K562 (cell line): ENCODE data around the gene SHISA5. TPM values are rescaled to one million over a fixed set of nuclear protein-coding genes. Genes with fewer than 3 reads are reported as not detected.

Experiments used
- ATAC-seq: fragments of 200-7000 bp; cut with Tn5 transposase; 3 replicates; pipeline ENCODE4 v1.9.1; 2020; ENCODE audit warnings: moderate library complexity
- BruUV-seq: library from RNA; stranded (reverse); fragments of 400-500 nt; replicated peaks from 2 replicates; lab custom pipeline; 2021; lab: Mats Ljungman, UMichigan
- CTCF ChIA-PET: fragments of 300-600 bp; formaldehyde crosslinking; extraction: SDS; loops from one replicate; lab custom pipeline; 2021; ENCODE audit warnings: low intra/inter-chr PET ratio; lab: Yijun Ruan, JAX
- POLR2A ChIA-PET: fragments of 300-600, 350-650 bp; sonication (Branson Sonifier 250); formaldehyde crosslinking; extraction: SDS; loops from one replicate; lab custom pipeline; 2021; ENCODE audit warnings: antibody characterized with exemption, inconsistent platforms; lab: Yijun Ruan, JAX
- DNase-seq, 4 experiments: peaks; one replicate each; pipeline versions ENCODE4 v3.0.0 to v3.0.0-alpha.2; 2011 to 2018; ENCODE audit warnings: low spot score in 3 of 4, mixed read lengths in 3 of 4; ENCODE audit errors: extremely low read depth in 1 of 4
- FAIRE-seq: peaks from 2 replicates; lab custom pipeline; 2011; peaks lifted over from hg19 to GRCh38; lab: Jason Lieb, UNC
- H2AFZ ChIP-seq: 2 replicates; pipeline ENCODE4 v1.6.0; 2011; ENCODE audit warnings: low read depth, low read length, control low read depth, inconsistent platforms
- H3K27ac ChIP-seq: fragments of 200-600 bp; 3 replicates; pipeline ENCODE4 v1.8.0; 2011; ENCODE audit warnings: low read depth, mild to moderate bottlenecking, control low read depth, inconsistent platforms, low read length, moderate library complexity, mixed read lengths; ENCODE audit errors: extremely low read depth
- H3K27me3 ChIP-seq, 2 experiments: fragments of 300-600 bp in 1 of 2; 2 replicates in 1 of 2; 3 replicates in 1 of 2; pipeline versions ENCODE4 v1.6.0 to v1.8.0; 2011; ENCODE audit warnings: inconsistent platforms in 2 of 2, low read length in 2 of 2, mild to moderate bottlenecking in 1 of 2, mixed read lengths in 1 of 2, moderate library complexity in 1 of 2; ENCODE audit not compliant: control insufficient read depth in 2 of 2, insufficient read depth in 2 of 2
- H3K36me3 ChIP-seq: fragments of 300-600 bp; 3 replicates; pipeline ENCODE4 v1.8.0; 2011; ENCODE audit warnings: mild to moderate bottlenecking, low read length, inconsistent platforms; ENCODE audit not compliant: control insufficient read depth, insufficient read depth
- H3K4me1 ChIP-seq, 2 experiments: fragments of 200-600 bp in 1 of 2; replicated peaks in 1 of 2; 2 replicates in 1 of 2; 3 replicates in 1 of 2; pipeline versions ENCODE4 v1.5.1 to v1.8.0; 2011; ENCODE audit warnings: inconsistent platforms in 2 of 2, low read length in 2 of 2, mild to moderate bottlenecking in 1 of 2, mixed read lengths in 1 of 2, moderate library complexity in 1 of 2; ENCODE audit not compliant: control insufficient read depth in 2 of 2, insufficient read depth in 2 of 2
- H3K4me2 ChIP-seq: 2 replicates; pipeline ENCODE4 v1.6.1; 2011; ENCODE audit warnings: low read length, control low read depth, inconsistent platforms, mixed read lengths; ENCODE audit not compliant: insufficient read depth
- H3K4me3 ChIP-seq: fragments of 200-600 bp; sonication (generic), shearing (Covaris generic); 2 replicates; pipeline ENCODE4 v1.5.1; 2016; ENCODE audit warnings: control low read depth, inconsistent platforms
- H3K79me2 ChIP-seq: fragments of 200-600 bp; 3 replicates; pipeline ENCODE4 v1.8.0; 2011; ENCODE audit warnings: low read length, inconsistent platforms; ENCODE audit not compliant: control insufficient read depth, insufficient read depth
- H3K9ac ChIP-seq, 2 experiments: 2 replicates each; pipeline versions ENCODE4 v1.6.0 to v1.6.1; 2011; ENCODE audit warnings: low read depth in 2 of 2, low read length in 2 of 2, control low read depth in 1 of 2, inconsistent platforms in 1 of 2, mild to moderate bottlenecking in 1 of 2, mixed read lengths in 1 of 2; ENCODE audit not compliant: insufficient read depth in 1 of 2
- H3K9me1 ChIP-seq: one replicate; pipeline ENCODE4 v1.6.0; 2011; ENCODE audit warnings: inconsistent platforms, mild to moderate bottlenecking, low read length, moderate library complexity; ENCODE audit not compliant: control insufficient read depth, insufficient read depth
- H3K9me3 ChIP-seq: replicated peaks from 2 replicates; pipeline ENCODE4 v1.5.1; 2011; ENCODE audit warnings: low read depth, low read length, inconsistent platforms; ENCODE audit not compliant: control insufficient read depth, insufficient read depth
- H4K20me1 ChIP-seq: replicated peaks from 2 replicates; pipeline ENCODE4 v1.6.1; 2011; ENCODE audit warnings: low read length, inconsistent platforms, mixed read lengths; ENCODE audit not compliant: control insufficient read depth, insufficient read depth
- AFF1 ChIP-seq, 2 experiments: fragments of 450-650 bp; IDR thresholded peaks; 2 replicates each; pipeline ENCODE4 v1.6.1; 2018; ENCODE audit warnings: mild to moderate bottlenecking in 2 of 2, low read depth in 1 of 2; ENCODE audit not compliant: partially characterized antibody in 2 of 2
- ILK ChIP-seq: fragments of 450-650 bp; IDR thresholded peaks from 2 replicates; pipeline ENCODE4 v1.6.1; 2016; ENCODE audit warnings: missing genetic modification characterization, low read depth, mild to moderate bottlenecking, missing compliant biosample characterization, moderate library complexity, borderline replicate concordance
- NFIC ChIP-seq: fragments of 450-650 bp; IDR thresholded peaks from 2 replicates; pipeline ENCODE4 v1.6.1; 2017; ENCODE audit warnings: mild to moderate bottlenecking, inconsistent platforms
- POLR2A ChIP-seq: fragments of 450-650 bp; conservative IDR thresholded peaks from 2 replicates; pipeline ENCODE4 v1.6.1; 2016
- SIRT6 ChIP-seq: IDR thresholded peaks from one replicate; pipeline ENCODE4 v1.6.1; 2012; ENCODE audit warnings: low read depth, mild to moderate bottlenecking, control low read depth, inconsistent platforms, low read length, moderate library complexity
- TAF9B ChIP-seq: fragments of 450-650 bp; IDR thresholded peaks from 2 replicates; pipeline ENCODE4 v1.6.1; 2018; ENCODE audit warnings: mild to moderate bottlenecking; ENCODE audit not compliant: partially characterized antibody
- ZNF3 ChIP-seq: fragments of 250-450 bp; sonication (Bioruptor Pico); IDR thresholded peaks from 2 replicates; pipeline ENCODE4 v1.5.0; 2021; ENCODE audit warnings: mild to moderate bottlenecking, moderate library complexity
- ZNF584 ChIP-seq: fragments of 200-800 bp; sonication (Bioruptor generic); IDR thresholded peaks from 2 replicates; pipeline ENCODE4 v1.6.1; 2016; ENCODE audit warnings: low read depth, mild to moderate bottlenecking, missing genetic modification characterization, missing compliant biosample characterization
- WGBS: fragments of 100-300 bp; shearing (Covaris generic); methylation state at CpG from one replicate; pipeline ENCODE4 v1.1.6; 2016; ENCODE audit warnings: low coverage, mixed read lengths; ENCODE audit not compliant: insufficient coverage; ENCODE audit errors: missing lambda C conversion rate; 5-methylcytosine and 5-hydroxymethylcytosine counted together
- in situ Hi-C: fragments of 300-500 bp; cut with MboI; formaldehyde crosslinking; loops from 4 replicates; pipeline ENCODE4 v1.15.0; 2018; ENCODE audit warnings: inconsistent platforms, mixed read lengths
- intact Hi-C: fragments of 100-400 bp; cut with micrococcal nuclease; formaldehyde crosslinking; loops from 2 replicates; pipeline ENCODE4 v1.14.2; 2022
- polyA plus RNA-seq, 8 experiments: library from polyadenylated mRNA; depleted of rRNA in 4 of 8; stranded (reverse) in 5 of 8; unstranded in 3 of 8; fragments of >200 nt; fragmentation: Nextera tagmentation in 2 of 8; fragmentation: Illumina TruSeq in 1 of 8; extraction: Ambion mirVana in 2 of 8; extraction: Trizol in 1 of 8; gene quantifications; 2 replicates each; pipeline versions ENCODE4 v1.2.1 to v1.2.3, GENCODE V29; 2011 to 2014; ENCODE audit warnings: inconsistent platforms in 1 of 8, missing spikeins in 1 of 8
- total RNA-seq, 7 experiments: library from RNA; depleted of rRNA in 6 of 7; stranded (reverse); fragments of >200 nt in 6 of 7; fragmentation: Illumina TruSeq in 2 of 7; extraction: Trizol in 2 of 7; gene quantifications; 2 replicates each; pipeline versions ENCODE4 v1.2.1 to v1.2.3, GENCODE V29; 2011 to 2021; ENCODE audit warnings: low replicate concordance in 1 of 7

The SHISA5 gene
- total and polyA plus RNA-seq, 9 of the 15 experiments (the other 6 are each of a cell fraction or from before 2014, with no cell fraction given) = 8.4 to 85.8 (median 56.1) TPM

DNA sequence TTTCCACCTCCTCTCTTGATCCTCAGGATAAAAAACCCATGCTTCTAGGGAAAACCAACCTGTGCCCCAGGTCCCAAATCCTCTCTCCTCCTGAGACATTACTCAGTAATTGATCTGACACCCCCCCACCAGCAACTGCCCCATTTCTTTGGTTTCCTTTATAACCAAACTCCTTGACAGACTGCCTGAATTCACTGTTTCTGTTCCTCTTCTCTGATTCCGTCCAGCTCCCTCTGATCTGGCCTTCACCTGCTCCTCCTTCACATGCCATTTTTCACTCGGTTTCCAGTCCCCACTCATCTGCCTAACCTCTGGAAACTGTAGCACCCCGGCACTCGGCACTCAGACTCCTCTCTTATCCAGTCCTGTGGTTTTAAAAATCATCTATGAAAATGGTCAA lies 66.2 kb downstream of the SHISA5 start:
- ChIA-PET POLR2A (no interaction called here), CTCF (no interaction called here)
- Histone ChIP-seq H3K9ac (no peak overlapping the region; a peak in 1 of 4 replicates), H3K4me2 (no peak overlapping the region), H3K79me2 (peaks cover 39% of the 10 kb centered on the region), H3K36me3 (peaks cover 33% of the 10 kb centered on the region; the same call in 2 of the 3 replicates), H3K4me1 (peaks cover 16 to 17% of the 10 kb centered on the region in 2 experiments; a peak in 4 of 5 replicates), H3K27me3 (no peaks in the 10 kb centered on the region; a peak in 1 of 5 replicates), H3K9me1 (peaks cover 6% of the 10 kb centered on the region), H3K9me3 (no peaks in the 10 kb centered on the region), H4K20me1 (no peaks in the 10 kb centered on the region), H3K4me3 (no peak overlapping the region), H3K27ac (no peak overlapping the region), H2AFZ (no peak overlapping the region)
- WGBS = 46% methylated on average over 2 of the region's 4 CpGs
- intact Hi-C loops (loop anchor here (2.0 kb wide), 2 partner anchors 205 to 243 kb away; no protein-coding TSS in a partner anchor), in situ Hi-C loops (loop anchor here (5.0 to 10.0 kb wide), 4 partner anchors 36 to 243 kb away; no protein-coding TSS in a partner anchor)
- BruUV-seq = no TSS peak
- no peak for FAIRE-seq
- no peak for TF ChIP-seq NFIC
- TF ChIP-seq TAF9B = no peak
- TF ChIP-seq ILK (tag) = no peak
- no peak for TF ChIP-seq POLR2A
- TF ChIP-seq ZNF584 = no peak
- TF ChIP-seq AFF1 (IDR thresholded peaks at IDR 0.05; ENCODE audit: low read depth in 1 of 2, partially characterized antibody in 2 of 2) = no peak
- TF ChIP-seq ZNF3 (CRISPR knock-in tag) = no peak
- TF ChIP-seq SIRT6 = no peak
- no peak for ATAC-seq
- no peak for DNase-seq
